Stimulated activated CD4-positive, alpha-beta T cell treated with anti-CD3 and anti-CD28 coated beads, Interleukin-2, amount 100 ng/mL, for 48 hours (primary cell): ENCODE results near the gene PDE3A.
"Not testable (repeated sequence)": the region's sequence is repeated elsewhere in the genome, so short reads cannot be mapped to it uniquely, and the experiment has no call there.

Experiments used
- DNase-seq, 2 donors: peaks; one replicate each; pipeline ENCODE4 v3.0.0-alpha.2; 2020

PDE3A gene

DNA sequence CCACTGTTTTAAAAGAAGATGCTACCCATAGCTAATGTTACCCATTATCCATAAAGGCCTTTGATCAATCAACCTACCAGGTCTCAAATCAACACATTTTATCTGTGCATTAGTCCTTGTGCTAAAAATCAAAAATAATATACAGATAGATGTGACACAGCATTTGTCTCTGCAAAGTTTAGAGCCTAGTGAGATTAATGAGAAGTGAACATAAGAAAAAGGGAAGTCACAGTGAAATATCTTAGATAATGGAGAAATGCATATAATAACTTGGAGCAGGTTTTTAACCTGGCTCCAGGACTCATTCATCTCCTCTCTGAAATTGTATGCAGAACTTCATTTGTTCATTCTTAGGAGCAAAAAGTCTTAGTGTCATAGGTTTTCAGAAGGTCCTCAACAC, 7.2 kb downstream of the PDE3A start:
- no peak for DNase-seq

DNA sequence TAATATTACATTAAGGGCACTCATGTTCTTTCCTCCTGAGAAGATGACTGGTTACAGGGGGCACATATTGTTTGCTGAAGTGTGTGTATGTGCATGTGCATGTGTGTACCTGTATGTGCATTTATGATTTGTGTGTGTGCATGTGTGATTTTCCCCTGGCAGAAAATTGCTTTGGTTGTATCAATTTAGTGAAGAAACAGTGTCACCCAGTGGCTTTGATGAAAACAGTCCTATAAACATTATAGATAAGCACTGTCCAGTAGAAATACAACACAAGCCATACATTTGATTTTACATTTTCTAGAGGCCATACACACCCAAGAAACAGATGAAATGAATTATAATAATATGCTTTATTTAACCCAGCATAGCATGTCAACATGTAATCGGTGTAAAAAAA, 8.6 kb downstream of the PDE3A start:
- DNase-seq: no peak

DNA sequence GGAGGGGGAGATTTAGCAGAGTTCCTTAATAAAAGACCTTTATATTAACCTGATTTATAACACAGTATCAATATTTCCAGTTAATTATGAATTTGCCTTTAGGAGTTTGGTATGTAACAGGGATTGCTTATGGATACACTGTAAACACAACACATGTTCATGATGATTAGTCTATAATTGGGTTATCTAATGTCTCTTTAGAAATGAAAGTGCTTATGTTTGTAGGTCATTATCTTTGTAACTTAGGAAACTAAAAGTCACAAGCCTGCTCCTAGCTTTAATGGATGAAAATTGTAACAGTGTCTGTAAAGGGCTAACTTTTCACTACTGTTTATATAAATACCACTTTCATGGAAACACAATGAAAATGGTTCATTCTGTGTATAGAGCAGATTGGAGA, 9.4 kb downstream of the PDE3A start:
- no peak for DNase-seq

DNA sequence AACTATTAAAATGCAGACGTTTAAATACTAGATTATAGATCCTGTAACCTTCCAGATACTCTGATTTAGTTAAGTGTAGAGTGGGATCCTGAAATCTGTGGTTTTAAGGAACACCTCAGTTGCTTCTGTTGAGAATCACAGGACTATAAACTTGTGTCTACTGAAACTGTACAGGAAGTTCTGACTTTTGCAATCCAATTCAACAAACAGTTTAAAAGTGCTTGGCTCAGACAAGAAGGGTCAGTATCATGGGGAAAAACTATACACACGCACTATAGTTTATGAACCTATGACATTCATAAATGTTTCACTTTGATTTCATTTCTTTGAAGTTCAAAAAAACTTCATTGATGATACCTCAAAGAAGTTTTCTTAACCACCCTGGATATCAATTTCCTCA, 13.8 kb downstream of the PDE3A start:
- DNase-seq: no peak

DNA sequence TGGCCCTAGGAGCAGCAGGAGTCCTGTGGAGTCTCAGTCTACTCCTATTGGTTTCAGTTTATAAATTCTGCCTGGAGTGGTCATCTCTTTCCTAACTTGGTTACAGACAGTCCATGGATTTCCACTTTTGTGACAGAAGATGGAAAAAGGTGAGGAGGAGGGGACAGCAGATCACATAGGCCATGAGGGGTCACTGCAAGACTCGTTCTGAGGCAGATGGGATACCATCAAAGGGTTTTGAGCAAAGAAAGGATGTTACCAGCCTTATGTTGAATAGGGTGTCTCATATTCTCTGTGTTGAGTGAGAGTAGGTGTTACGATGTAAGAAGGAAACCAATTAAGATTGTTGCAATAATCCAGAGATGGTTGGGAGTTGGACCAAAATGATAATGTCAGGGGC, 15.3 kb downstream of the PDE3A start:
- DNase-seq: no peak

DNA sequence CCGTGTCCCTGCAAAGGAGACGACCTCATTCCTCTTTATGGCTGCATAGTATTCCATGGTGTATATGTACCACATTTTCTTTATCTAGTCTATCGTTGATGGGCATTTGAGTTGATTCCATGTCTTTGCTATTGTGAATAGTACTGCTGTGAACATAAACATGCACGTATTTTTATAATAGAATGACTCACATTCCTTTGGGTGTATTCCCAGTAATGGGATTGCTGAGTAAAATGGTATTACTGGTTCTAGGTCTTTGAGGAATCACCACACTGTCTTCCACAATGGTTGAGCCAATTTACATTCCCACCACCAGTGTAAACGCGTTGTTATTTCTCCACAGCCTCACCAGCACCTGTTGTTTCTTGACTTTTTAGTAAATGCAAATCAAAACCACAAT, 16.5 kb downstream of the PDE3A start:
- DNase-seq: not testable (repeated sequence)

DNA sequence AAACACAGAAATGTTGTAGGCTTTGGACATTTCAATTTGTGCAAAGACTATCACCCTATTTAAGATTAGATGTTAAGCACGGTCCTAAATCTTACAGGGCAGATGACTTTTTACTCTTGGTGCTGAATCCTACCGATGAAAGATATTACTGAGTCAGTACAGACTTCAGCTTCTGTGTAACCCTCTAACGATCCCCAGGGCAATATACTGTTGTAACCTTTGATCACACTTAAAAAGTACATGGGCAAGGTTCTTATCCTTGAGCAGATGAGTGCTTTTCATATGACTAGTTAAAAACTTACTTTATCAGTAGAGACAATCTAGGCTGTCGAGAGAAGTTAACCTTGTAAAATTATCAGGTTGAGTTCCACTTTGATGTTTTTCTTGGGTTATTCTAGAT, 22.5 kb downstream of the PDE3A start:
- no peak for DNase-seq

DNA sequence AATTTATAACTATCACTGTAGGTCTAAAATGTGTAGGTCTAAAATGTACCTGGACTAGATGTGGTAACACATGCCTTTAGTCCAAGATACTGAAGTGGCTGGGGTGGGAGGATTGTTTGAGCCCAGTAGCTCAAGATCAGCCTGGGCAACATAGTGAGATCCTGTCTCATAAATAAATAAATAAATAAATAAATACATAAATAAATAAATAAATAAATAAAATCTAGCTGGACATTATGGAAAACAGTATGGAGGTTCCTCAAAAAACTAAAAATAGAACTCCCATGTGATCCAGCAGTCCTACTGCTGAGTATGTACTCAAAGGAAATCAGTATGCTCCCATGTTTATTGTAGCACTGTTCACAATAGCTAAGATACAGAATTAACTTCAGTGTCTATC, 24.0 kb downstream of the PDE3A start:
- no peak for DNase-seq

DNA sequence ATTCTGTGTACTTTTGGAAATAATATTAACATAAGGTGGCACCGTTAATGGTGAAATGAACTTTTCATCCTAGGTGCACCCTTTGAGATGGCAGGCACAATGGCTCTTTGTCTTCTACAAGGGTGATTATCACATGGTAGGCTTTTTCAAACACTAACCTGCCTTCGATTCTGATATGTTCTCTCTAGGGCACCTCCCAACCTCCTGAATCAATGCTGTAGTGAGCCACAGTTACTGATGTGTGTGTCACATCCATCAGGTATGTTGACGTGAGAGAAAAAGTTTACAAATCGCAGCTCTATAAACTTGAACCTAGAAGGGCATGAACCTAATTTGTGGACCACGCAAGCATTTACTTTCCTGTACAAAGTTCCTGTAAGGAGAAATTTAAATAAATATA, 25.4 kb downstream of the PDE3A start:
- no peak for DNase-seq

DNA sequence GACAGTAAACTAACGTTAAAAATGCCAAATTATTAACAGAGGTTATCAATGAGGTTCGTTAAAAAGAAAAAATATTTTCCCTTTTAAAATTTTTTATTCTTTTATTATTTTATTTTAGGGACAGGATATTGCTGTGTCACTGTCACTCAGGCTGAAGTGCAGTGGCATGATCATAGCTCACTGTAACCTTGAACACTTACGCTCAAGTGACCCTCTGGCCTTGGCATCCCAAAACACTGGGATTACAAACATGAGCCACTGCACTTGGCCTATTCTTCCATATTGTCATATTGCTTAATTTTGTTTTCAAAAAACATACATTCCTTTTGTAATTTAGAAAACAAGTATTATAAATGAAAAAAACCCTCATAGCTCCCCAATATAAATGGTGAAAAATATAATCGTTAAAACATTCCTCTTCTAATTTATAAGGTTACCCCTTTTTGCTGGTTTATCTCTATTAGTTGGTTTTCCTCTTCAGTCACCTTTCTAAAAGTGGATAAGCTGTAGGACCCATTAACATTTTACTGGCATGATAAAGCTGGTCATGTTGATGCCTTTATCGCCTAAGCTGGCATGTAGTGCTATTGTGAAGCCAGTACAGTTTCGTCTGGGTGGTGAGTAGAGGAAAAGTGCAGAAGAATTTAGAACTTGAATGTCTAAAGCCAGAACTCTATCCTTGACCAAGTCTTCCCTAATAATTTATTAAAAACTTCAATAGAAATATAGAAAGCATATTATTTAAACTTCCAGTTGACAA, 27.6 kb downstream of the PDE3A start:
- no peak for DNase-seq

DNA sequence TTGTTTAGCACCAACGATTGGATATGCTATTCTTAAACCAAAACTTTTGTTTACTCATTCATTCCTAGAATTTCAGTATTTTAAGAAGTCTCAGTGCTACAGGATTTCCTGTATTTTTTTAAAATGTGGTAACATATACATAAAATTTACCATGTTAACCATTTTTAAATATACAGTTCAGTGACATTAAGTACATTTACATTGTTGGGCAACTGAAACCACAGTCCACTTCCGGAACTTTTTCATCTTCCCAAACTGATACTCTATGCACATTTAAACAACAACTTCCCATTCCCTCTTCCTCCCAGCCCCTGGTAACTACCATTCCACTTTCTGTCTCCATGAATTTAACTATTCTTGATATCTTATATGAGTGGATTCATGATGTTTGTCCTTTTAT, 30.3 kb downstream of the PDE3A start:
- no peak for DNase-seq

DNA sequence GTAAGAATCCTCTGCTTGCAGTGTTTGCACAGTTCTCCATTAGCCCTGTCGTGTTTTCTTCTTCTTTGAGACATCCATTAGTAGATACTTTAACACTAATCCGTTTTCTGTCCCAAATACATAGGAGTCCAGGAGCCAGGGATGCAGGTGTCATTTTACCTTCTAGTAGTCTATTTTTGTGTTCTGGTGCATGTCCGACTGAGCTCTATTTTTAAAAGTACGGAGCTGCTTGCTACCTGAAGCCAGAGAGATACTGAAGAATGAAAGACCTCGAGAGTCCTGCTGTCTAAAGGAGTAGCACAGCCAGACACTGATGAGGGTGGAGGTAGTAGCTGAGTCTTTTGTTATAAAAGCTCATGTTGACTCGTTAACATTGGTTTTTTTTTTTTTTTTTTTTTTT, 31.7 kb downstream of the PDE3A start:
- no peak for DNase-seq

DNA sequence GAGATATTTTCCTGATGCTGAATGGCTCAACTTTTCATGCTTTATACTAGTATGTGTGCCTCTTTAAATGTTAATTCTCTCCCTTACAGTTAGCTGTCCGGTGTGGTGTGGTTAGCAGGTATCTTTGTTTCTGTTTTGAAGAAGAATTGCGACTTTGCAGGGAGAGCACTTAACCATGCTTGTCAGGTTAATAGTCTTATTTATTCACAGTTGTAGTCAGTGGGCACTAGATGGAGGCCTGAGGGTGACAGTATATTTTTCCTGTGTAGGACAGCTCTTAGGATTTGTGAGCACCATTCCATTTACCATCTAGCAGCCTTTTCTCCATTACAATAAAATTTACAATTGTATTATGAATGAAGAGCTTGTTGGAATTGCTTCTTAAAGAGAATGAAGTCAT, 34.9 kb downstream of the PDE3A start:
- no peak for DNase-seq

DNA sequence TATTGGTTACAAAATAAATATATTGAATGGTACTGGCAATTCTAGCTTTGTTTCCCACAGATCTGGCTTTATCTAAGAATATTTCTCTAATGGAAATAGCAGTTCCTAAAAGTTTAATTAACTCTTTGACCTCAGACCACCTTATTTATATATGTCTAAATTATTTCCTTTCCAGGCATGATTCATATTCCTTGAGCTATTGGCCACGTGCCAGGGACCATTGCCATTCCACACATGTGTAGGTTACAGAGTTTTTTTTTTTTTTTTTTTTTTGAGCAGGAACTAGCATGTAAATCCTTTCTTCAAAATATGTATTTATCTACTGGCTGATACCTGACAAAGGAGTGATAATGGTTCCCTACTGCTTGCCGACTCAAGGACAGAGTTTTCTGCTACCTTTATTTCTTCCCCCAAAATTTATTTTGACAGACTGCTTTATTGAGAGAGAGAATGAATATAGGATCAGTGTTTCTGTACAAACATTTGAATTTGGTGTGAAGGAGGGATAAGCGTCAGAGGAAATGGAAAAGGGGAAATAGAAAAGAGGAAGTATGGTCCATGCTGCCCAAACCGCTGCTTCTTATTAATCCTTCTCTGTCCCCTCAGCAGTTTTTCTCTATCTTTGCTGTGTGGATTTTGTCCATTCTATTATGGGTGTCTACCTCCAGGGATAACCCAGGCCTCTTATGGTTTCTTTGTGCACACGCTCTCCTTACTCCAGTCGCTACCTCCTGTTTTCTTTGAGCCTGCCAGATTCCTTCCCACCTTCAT, 36.4 kb downstream of the PDE3A start:
- no peak for DNase-seq

DNA sequence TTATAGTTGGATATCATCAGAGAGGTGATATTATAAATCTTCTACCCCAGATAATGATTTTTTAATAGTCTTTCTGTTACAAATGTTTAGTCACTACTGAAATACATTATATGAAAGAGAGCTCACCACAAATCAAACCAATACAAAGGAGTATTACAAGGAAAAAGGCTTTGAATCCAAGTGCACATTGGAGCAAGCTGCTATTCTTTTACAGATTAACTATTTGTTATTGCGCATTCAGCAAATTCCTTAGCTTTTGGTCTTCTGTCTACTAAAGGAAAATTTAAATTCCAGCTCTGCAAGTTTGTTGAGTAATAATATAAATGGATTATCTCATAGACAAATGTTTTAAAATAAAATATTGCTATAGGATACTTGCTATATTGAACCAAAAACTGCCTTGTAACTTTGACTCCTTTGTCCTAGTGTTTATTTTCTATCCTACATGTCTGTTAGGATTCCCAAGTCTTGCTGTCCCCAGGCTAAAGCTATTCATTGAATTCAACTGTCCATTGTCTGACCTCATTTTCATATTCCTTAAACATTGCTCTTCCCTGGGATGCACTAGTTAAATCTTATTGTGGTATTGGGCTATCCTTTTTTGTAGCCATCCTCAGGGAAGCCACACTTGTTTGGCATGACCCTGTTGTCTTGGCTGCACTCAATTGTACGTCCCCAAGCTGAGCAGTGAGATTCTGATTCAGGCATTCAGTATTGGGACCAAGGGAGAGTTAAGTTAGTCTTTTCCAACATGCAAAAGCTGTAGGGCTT, 41.5 kb downstream of the PDE3A start:
- no peak for DNase-seq

DNA sequence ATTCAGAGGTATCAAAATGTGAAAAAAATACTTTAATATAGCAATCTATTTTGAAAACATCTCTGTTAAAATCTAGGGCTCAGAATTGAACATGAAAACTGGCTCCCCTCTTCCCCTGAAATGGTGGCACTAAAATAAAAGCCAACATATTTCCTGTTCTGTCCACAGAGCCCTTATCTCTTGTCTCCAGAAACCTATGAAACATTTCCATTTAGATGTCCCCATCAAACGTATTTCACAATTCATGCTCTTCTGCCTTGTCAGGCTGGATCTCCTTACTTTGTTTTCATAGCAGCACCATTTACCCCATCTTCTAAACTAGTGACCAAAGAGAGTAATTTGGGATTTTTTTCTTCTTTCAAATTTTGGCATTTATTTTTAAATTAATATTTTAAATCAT, 42.4 kb downstream of the PDE3A start:
- no peak for DNase-seq

DNA sequence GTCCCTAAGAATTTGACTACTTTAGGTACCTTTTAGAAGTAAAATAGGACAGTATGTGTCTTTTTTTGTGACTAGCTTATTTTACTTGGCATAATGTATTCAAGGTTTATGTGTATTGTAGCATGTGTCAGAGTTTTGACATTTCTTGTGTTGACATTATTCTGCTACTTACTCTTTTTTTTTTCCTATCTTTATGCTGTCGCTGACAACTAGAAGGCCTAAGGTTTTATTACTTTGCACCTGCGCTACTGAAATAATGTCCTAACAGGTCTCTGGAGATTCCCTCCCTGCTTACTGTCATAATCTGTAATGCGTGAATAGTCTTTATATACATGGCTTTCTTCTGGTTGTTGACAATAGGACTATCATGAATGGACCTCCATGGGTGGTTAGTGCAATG, 43.0 kb downstream of the PDE3A start:
- DNase-seq: no peak

DNA sequence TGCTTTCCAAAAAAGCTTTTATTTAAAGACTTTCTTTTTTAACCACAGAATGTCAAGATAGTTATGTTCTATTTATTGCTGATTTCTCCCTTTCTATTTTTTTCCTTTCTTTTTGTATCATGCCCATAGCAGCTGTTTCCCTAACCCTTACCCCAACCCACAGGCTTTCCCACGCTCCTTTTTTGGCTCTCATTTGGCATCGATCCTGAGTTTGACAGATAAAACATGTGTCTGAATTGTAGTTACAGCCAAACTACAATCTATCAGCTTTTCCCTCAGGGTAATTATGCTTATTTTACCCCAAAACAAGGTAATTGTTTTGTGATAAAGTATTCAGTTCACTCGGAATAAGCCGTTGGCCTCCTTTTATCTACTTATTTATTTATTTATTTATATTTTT, 46.7 kb downstream of the PDE3A start:
- DNase-seq: no peak

DNA sequence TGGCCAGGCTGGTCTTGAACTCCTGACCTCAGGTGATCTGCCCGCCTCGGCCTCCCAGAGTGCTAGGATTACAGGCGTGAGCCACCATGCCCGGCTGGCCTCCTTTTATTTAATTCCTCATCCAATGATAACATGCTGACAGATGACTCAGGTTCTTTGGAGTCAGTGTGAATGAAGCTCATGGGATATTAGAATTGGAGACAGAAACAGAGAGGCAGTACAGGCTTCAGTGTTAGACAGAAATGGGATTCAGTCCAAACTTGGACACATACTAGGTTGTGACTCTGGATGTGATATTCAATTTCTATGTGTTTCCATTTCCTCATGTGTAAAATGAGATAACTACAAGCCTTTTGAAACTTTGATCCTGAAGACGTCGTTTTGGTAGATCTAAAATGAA, 47.3 kb downstream of the PDE3A start:
- DNase-seq: no peak

DNA sequence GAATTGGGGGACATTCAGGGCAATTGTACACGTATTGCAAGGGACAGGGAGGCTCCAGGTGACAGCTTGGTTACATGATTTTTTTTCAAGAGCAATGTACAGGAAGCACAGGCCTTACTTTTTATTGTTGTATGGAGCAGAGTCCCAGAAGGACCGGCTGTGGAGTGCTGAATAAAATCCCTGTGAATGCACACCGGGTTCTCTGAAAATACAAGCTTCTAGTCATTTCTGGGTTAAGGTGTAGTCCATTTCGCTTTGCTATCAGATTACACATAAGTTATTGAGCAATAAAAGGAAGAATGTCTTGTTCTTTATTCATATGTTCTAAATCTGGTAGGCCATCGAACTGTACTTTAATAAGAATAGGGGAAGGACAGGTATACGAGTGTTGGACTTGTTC, 52.2 kb downstream of the PDE3A start:
- no peak for DNase-seq

DNA sequence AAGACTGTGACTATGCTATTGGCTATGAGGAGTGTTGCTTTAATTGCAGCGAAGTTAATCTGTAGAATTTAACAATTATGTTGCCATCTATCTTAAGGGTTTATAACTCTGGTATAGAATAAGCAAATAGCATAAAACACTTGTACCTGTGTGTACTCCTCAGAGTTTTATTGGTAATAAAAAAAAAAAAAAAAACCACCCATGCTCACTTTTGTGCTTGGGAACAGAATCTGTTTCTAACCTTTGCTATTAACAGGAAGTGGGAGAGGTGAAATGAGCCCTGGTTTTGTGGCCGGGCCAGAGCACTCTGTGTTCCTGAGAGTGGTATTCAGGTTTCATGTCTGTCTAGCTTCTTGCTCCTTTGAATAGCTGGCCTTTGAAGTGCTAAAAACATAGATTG, 53.1 kb downstream of the PDE3A start:
- DNase-seq: no peak

DNA sequence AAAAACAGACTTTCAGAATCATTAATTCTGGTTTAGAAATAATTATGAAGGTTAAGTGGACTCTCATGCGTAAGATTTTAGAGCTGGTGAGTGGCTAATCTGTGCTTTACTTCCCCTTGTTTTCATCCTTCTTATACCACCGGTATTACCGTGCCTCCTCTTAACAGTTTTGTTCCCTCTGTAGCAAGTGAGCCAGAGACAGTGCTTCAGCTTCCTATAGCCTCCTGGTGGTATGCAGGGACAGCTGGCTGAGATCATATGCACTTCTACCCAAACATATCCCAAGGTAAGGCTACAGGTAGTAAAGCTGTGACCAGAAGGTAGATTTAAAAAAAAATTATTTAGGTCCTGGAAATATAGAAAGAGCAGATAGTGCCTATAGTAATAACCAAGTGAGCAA, 55.2 kb downstream of the PDE3A start:
- no peak for DNase-seq

DNA sequence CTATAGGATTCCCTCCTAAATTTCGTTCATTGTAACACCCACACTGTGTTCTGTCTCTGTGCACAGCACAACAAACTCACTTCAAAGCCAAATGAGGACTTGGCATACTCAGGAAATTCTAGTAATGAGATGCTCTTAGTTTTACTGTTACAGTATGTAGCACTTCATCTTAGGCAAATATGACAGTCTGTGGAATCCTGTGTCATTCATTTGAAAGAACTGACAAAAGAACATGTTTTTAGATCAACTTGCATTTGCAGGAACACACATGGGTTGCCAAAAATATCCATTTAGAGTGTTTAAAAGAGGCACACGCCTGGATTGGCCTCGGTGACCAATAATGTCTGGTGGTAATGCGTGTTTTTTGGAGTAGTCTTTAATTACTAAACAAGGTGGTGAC, 56.5 kb downstream of the PDE3A start:
- DNase-seq: no peak

DNA sequence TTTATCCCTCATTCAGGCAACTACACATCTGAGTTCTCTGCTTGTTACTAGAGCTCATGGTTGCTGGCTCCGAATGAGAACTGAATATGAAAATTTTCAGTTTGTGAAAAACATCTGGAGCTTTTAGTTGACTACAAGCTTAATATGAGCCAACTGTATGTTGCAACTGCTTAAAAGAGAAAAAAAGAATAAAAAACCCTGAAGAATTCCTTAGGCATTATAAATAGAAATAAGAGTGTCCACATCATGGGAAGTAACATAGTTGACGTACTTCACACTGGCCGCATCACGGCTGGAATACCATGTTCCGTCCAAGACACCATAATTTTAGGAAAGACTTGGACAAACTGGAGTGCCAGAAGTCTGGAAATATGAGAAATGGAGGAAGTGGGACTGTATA, 57.9 kb downstream of the PDE3A start:
- DNase-seq: no peak
